Astrocyte of the spinal cord (primary cell): ENCODE results near the gene TRERF1.
"Not testable (repeated sequence)": the region's sequence is repeated elsewhere in the genome, so short reads cannot be mapped to it uniquely, and the experiment has no call there.

Source experiments
- DNase-seq: peaks from one replicate; pipeline ENCODE4 v3.0.0; 2011; ENCODE audit warnings: low read depth, low spot score
- H3K4me3 ChIP-seq: 2 replicates; pipeline ENCODE4 v1.5.1; 2011; ENCODE audit warnings: low read depth, mild to moderate bottlenecking, low read length, moderate library complexity
- CTCF ChIP-seq: IDR thresholded peaks from 2 replicates; pipeline ENCODE4 v1.5.1; 2012; ENCODE audit warnings: low read depth, mild to moderate bottlenecking, low read length, inconsistent platforms
- in situ Hi-C: cut with HindIII; loops from 2 replicates; pipeline ENCODE4 v1.10.0; 2017; ENCODE audit warnings: low sequenced_read_pairs

Gene TRERF1

GRCh38 chr6:42482174-42482573, 30.4 kb upstream of the TRERF1 start:
- no peak for DNase-seq
- in situ Hi-C loops = no loop called here
- H3K4me3 ChIP-seq = no peak overlapping the region
- no peak for TF ChIP-seq CTCF

DNA sequence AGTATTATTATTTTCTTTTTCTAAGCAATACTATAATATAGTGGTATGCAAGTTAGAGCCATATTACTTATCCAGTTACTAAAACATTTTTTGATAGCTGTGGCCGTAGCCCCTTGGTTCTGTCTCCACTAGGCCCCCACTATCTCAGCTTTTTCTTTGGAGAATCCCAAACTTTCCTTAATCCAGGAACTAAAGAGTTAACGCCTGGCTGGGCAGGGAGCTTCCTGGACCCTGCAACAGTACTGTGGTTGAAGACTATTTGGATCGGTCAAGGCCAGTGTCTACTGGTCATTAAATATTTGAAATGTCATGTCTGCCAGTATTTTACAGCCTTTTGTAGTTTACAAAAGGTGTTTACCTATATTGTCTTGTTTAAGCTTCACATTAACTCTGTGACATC, 20.0 kb upstream of the TRERF1 start:
- no peak overlapping the region for H3K4me3 ChIP-seq
- no peak for DNase-seq
- in situ Hi-C loops = no loop called here
- TF ChIP-seq CTCF = no peak

- no peak overlapping the region for H3K4me3 ChIP-seq
- no peak for TF ChIP-seq CTCF
- in situ Hi-C loops = no loop called here
- no peak for DNase-seq
These were observed 19.4 kb upstream of the TRERF1 start for GRCh38 chr6:42471142-42471541.

DNA sequence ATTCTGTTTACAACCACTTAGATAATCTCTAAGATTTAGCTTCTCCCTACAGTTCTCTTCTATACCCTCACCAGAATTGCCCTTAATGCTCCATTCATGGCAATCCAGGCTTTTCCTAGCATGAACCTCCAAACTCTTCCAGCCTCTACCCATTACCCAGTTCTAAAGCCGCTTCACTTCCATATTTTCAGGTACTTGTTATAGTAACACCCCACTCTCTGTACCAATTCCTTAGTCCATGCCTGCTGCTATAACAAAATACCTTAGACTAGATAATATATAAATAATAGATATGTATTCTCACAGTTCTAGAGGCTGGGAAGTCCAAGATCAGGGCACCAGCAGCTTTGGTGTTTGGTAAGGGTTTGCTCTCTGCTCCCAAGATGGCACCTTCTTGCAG, 16.5 kb upstream of the TRERF1 start:
- in situ Hi-C loops = no loop called here
- DNase-seq = no peak
- TF ChIP-seq CTCF = no peak
- H3K4me3 ChIP-seq = no peak overlapping the region

- DNase-seq = no peak
- TF ChIP-seq CTCF = no peak
- H3K4me3 ChIP-seq = no peak overlapping the region
- in situ Hi-C loops = no loop called here
These were observed 15.9 kb upstream of the TRERF1 start for GRCh38 chr6:42467651-42468050.

- DNase-seq, in situ Hi-C loops, H3K4me3 ChIP-seq: not testable (repeated sequence)
These were observed 14.7 kb upstream of the TRERF1 start for GRCh38 chr6:42466470-42466869.

DNA sequence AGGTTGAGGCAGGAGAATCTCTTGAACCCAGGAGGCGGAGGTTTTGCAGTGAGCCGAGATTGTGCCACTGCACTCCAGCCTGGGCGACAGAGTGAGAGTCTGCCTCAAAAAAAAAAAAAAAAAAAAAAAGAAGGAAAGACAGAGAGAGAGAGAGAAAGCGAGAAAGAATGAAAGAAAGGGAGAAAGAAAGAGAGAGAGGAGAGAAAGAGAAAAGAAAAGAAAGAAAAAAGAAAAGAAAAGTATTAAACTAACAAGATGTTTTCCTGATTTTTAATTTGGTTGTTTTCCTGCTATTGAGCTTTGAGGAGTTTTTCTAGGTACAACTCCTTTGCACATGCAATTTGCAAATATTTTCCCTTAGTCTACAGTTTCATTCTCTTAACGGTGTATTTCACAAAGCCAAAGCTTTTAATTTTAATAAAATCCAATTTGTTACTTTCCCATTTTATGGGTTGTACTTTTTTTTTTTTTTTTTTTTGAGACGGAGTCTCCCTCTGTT, 10.8 kb upstream of the TRERF1 start:
- TF ChIP-seq CTCF = no peak
- DNase-seq = no peak
- no peak overlapping the region for H3K4me3 ChIP-seq
- in situ Hi-C loops = no loop called here
